ENCODE results near the gene IDH3G. TPM values are rescaled to one million over a fixed set of nuclear protein-coding genes. Genes with fewer than 3 reads are reported as not detected.
"Not testable (repeated sequence)": the region's sequence is repeated elsewhere in the genome, so short reads cannot be mapped to it uniquely, and the experiment has no call there.

The IDH3G gene
- total and polyA plus RNA-seq, 2 of the 8 experiments (the other 6 are each of a cell fraction or from before 2014, with no cell fraction given): 39.4 to 66.7 TPM

DNA sequence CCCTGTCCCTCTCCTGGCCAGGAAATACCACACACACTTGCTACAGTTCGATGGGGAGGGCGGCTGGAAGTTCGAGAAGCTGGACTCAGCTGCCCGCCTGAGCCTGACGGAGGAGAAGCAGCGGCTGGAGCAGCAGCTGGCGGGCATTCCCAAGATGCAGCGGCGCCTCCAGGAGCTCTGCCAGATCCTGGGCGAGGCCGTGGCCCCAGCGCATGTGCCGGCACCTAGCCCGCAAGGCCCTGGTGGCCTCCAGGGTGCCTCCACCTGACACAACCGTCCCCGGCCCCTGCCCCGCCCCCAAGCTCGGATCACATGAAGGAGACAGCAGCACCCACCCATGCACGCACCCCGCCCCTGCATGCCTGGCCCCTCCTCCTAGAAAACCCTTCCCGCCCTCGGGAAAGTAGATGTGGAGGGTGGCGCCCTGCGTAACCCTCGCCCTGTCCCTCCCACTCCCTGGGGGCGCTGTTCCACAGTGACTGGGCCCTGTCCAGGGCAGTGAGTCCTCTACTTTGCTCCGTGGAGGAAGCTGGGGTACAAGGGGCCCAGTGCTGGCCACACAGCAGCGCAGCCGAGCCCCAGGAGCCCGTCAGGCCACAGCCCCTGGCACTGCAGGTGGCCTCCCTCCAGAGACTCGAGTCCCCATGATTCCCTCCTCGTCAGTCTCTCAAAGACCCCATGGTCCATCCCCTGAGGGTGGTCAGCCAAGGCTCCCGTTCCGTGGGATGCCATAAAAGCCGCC is 50.5 kb downstream of the IDH3G start:
- not testable (repeated sequence) for H4K5ac ChIP-seq (ENCODE audit: insufficient read length, low read depth, low read length); H2AFZ ChIP-seq (ENCODE audit: low read length); H3K56ac ChIP-seq (replicated peaks; ENCODE audit: insufficient read length, low read depth, low read length); H4K91ac ChIP-seq (replicated peaks; ENCODE audit: insufficient read length, low read length); H2AK5ac ChIP-seq (ENCODE audit: low read depth, low read length); H3K27ac ChIP-seq (ENCODE audit: low read depth, low read length); H3K79me1 ChIP-seq (ENCODE audit: low read depth, low read length); H3K36me3 ChIP-seq (ENCODE audit: control insufficient read depth in 2 of 4, insufficient read depth in 4 of 4, low read length in 3 of 4); H3K27me3 ChIP-seq (replicated peaks in 1 of 4; ENCODE audit: control insufficient read depth in 3 of 4, extremely low read depth in 1 of 4, insufficient read depth in 3 of 4, low read length in 3 of 4); H3K18ac ChIP-seq (ENCODE audit: extremely low read depth, low read length); H3K23me2 ChIP-seq (ENCODE audit: low read depth, low read length); H2BK5ac ChIP-seq (ENCODE audit: low read depth, low read length); H4K8ac ChIP-seq (ENCODE audit: extremely low read depth, insufficient read depth, low read length); H3K4me1 ChIP-seq (replicated peaks in 1 of 4; ENCODE audit: control insufficient read depth in 3 of 4, insufficient read depth in 4 of 4, low read length in 3 of 4); H3K23ac ChIP-seq (ENCODE audit: insufficient read length); H3K14ac ChIP-seq (ENCODE audit: insufficient read length); H2BK120ac ChIP-seq (replicated peaks; ENCODE audit: low read depth, low read length); H2BK20ac ChIP-seq (ENCODE audit: low read length); H4K20me1 ChIP-seq (replicated peaks in 1 of 2; ENCODE audit: control insufficient read depth in 1 of 2, insufficient read depth in 2 of 2, low read length in 2 of 2); H3K79me2 ChIP-seq (ENCODE audit: control insufficient read depth in 1 of 2, insufficient read depth in 2 of 2, low read length in 2 of 2); H3K9ac ChIP-seq (replicated peaks in 1 of 4; ENCODE audit: extremely low read depth in 1 of 4, low read depth in 3 of 4, low read length in 3 of 4); H3K4ac ChIP-seq (replicated peaks; ENCODE audit: insufficient read length, low read depth, low read length); H2BK15ac ChIP-seq (ENCODE audit: low read length); FAIRE-seq; H2BK12ac ChIP-seq (ENCODE audit: low read depth, low read length); H3K9me3 ChIP-seq (ENCODE audit: insufficient read depth in 2 of 2, low read depth in 1 of 2, low read length in 1 of 2)
- POLR2A ChIA-PET (ENCODE audit: partially characterized antibody): interaction anchor here (0.6 kb wide), 1 partner anchor 17 kb away, joined by 4 read pairs; no protein-coding TSS in a partner anchor
- Histone ChIP-seq H3K4me3 (ENCODE audit: extremely low read depth in 1 of 4, insufficient read depth in 2 of 4, low read depth in 3 of 4, low read length in 4 of 4) (peak overlapping the region; percentile 12 to 60 (median 40)), H3K4me2 (ENCODE audit: insufficient read depth in 1 of 2, low read depth in 2 of 2, low read length in 2 of 2) (peak overlapping the region; percentile 60 to 65)
- WGBS, 2 experiments (ENCODE audit: extremely low coverage in 1 of 2, insufficient coverage in 1 of 2, insufficient read length in 1 of 2, insufficient replicate concordance in 2 of 2, low coverage in 1 of 2, low lambda C conversion rate in 2 of 2, missing lambda C conversion rate in 1 of 2): 4% methylated on average over 11 of the region's 35 CpGs; no CpG with 5 or more reads in 1 of the 2 experiments
- peak; percentile 10; the same call in 1 of the 2 replicates for TF ChIP-seq MAX (IDR thresholded peaks at IDR 0.05)
- peak; percentile 13 for TF ChIP-seq E2F6 (IDR thresholded peaks at IDR 0.05)
- DNase-seq (ENCODE audit: low read depth in 1 of 2, low spot score in 2 of 2): peak in 1 of 2 experiments; percentile 73
- CTCF ChIA-PET (ENCODE audit: partially characterized antibody): interaction anchor here (1.0 to 1.6 kb wide), 3 partner anchors 12 to 185 kb away, joined by 3 to 4 read pairs (median 3); no protein-coding TSS in a partner anchor

Measured in H1 (cell line).